ENCODE measurements around the gene ZEB2. TPM values are rescaled to one million over a fixed set of nuclear protein-coding genes. Genes with fewer than 3 reads are reported as not detected.

ZEB2 gene
- total and polyA plus RNA-seq, 2 of the 8 experiments (the other 6 are each of a cell fraction or from before 2014, with no cell fraction given), result 0.38 TPM; not detected in 1

DNA sequence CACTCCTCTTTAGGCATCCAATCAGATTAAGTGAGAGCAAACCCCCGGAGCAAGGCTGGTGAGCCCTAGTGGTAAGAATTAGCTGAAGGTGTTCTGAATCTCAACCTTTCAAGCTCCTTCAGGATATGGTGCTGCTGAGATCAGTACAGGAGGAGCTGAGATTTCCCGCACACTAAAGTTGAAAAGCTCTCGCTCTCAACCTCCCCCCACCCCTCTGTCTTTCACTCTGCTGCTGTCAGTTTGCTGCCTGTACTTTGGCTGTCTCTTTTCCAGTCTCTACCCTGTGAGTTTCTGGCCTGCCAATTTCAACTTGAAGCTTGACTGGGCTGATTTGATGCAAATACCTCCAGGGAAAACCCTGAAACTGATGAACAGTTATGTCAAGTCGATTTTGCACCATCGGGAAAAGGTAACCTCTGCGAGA lies 15.7 kb downstream of the ZEB2 start:
- no peak overlapping the region for H3K14ac ChIP-seq (ENCODE audit: insufficient read length)
- FAIRE-seq, result peak; percentile 62
- H4K91ac ChIP-seq (replicated peaks; ENCODE audit: insufficient read length, low read length), result no peak overlapping the region
- no peaks in the 10 kb centered on the region for H3K79me2 ChIP-seq (ENCODE audit: control insufficient read depth in 1 of 2, insufficient read depth in 2 of 2, low read length in 2 of 2)
- H3K4me2 ChIP-seq (ENCODE audit: insufficient read depth in 1 of 2, low read depth in 2 of 2, low read length in 2 of 2), result no peak overlapping the region
- H2BK20ac ChIP-seq (ENCODE audit: low read length), result no peak overlapping the region
- H4K8ac ChIP-seq (ENCODE audit: extremely low read depth, insufficient read depth, low read length), result no peak overlapping the region
- H2BK12ac ChIP-seq (ENCODE audit: low read depth, low read length), result no peak overlapping the region
- H3K23ac ChIP-seq (ENCODE audit: insufficient read length), result no peak overlapping the region
- H4K5ac ChIP-seq (ENCODE audit: insufficient read length, low read depth, low read length), result no peak overlapping the region
- H3K18ac ChIP-seq (ENCODE audit: extremely low read depth, low read length), result no peak overlapping the region
- no peak overlapping the region for H3K4ac ChIP-seq (replicated peaks; ENCODE audit: insufficient read length, low read depth, low read length)
- DNase-seq (ENCODE audit: low read depth in 1 of 2, low spot score in 2 of 2), result no peak
- no peak overlapping the region for H2AK5ac ChIP-seq (ENCODE audit: low read depth, low read length)
- no peak overlapping the region for H3K9ac ChIP-seq (replicated peaks in 1 of 4; ENCODE audit: extremely low read depth in 1 of 4, low read depth in 3 of 4, low read length in 3 of 4)
- H3K9me3 ChIP-seq (ENCODE audit: insufficient read depth in 2 of 2, low read depth in 1 of 2, low read length in 1 of 2), result no peaks in the 10 kb centered on the region
- H2BK15ac ChIP-seq (ENCODE audit: low read length), result no peak overlapping the region
- ChIA-PET POLR2A (ENCODE audit: partially characterized antibody) (no interaction called here), CTCF (ENCODE audit: partially characterized antibody) (interaction anchor here (0.7 to 4.7 kb wide), 9 partner anchors 9 to 156 kb away, joined by 3 to 18 read pairs (median 4); no protein-coding TSS in a partner anchor)
- 57% methylated on average over 6 of the region's 6 CpGs; no CpG with 5 or more reads in 1 of the 2 experiments for whole genome bisulfite sequencing, 2 experiments (ENCODE audit: extremely low coverage in 1 of 2, insufficient coverage in 1 of 2, insufficient read length in 1 of 2, insufficient replicate concordance in 2 of 2, low coverage in 1 of 2, low lambda C conversion rate in 2 of 2, missing lambda C conversion rate in 1 of 2)
- H3K79me1 ChIP-seq (ENCODE audit: low read depth, low read length), result no peaks in the 10 kb centered on the region
- H3K27ac ChIP-seq (ENCODE audit: low read depth, low read length), result no peak overlapping the region
- H3K36me3 ChIP-seq (ENCODE audit: control insufficient read depth in 2 of 4, insufficient read depth in 4 of 4, low read length in 3 of 4), result no peaks in the 10 kb centered on the region
- no peak overlapping the region for H2AFZ ChIP-seq (ENCODE audit: low read length)
- H3K4me1 ChIP-seq (replicated peaks in 1 of 4; ENCODE audit: control insufficient read depth in 3 of 4, insufficient read depth in 4 of 4, low read length in 3 of 4), result peaks cover 0 to 18% (median 13%) of the 10 kb centered on the region in 4 experiments; a peak in 6 of 7 replicates
- no peak overlapping the region for H3K56ac ChIP-seq (replicated peaks; ENCODE audit: insufficient read length, low read depth, low read length)
- no peak overlapping the region for H2BK120ac ChIP-seq (replicated peaks; ENCODE audit: low read depth, low read length)
- H2BK5ac ChIP-seq (ENCODE audit: low read depth, low read length), result no peak overlapping the region
- no peaks in the 10 kb centered on the region for H4K20me1 ChIP-seq (replicated peaks in 1 of 2; ENCODE audit: control insufficient read depth in 1 of 2, insufficient read depth in 2 of 2, low read length in 2 of 2)
- peaks cover 2 to 8% (median 5%) of the 10 kb centered on the region in 4 experiments; a peak in 5 of 7 replicates for H3K27me3 ChIP-seq (replicated peaks in 1 of 4; ENCODE audit: control insufficient read depth in 3 of 4, extremely low read depth in 1 of 4, insufficient read depth in 3 of 4, low read length in 3 of 4)
- no peaks in the 10 kb centered on the region for H3K23me2 ChIP-seq (ENCODE audit: low read depth, low read length)
- no peak overlapping the region for H3K4me3 ChIP-seq (ENCODE audit: extremely low read depth in 1 of 4, insufficient read depth in 2 of 4, low read depth in 3 of 4, low read length in 4 of 4)
